GM20000 (cell line): ENCODE results near the gene FHAD1.

ENCODE experiments used
- DNase-seq: peaks from one replicate; pipeline ENCODE4 v3.0.0; 2012; ENCODE audit warnings: low spot score
- TF ChIP-seq, protein P1 (sequence below): IDR thresholded peaks from 2 replicates; pipeline ENCODE4 v1.5.1; 2012; ENCODE audit warnings: mild to moderate bottlenecking, control low read depth; ENCODE audit errors: extremely low read depth, missing control alignments

FHAD1 gene

DNA sequence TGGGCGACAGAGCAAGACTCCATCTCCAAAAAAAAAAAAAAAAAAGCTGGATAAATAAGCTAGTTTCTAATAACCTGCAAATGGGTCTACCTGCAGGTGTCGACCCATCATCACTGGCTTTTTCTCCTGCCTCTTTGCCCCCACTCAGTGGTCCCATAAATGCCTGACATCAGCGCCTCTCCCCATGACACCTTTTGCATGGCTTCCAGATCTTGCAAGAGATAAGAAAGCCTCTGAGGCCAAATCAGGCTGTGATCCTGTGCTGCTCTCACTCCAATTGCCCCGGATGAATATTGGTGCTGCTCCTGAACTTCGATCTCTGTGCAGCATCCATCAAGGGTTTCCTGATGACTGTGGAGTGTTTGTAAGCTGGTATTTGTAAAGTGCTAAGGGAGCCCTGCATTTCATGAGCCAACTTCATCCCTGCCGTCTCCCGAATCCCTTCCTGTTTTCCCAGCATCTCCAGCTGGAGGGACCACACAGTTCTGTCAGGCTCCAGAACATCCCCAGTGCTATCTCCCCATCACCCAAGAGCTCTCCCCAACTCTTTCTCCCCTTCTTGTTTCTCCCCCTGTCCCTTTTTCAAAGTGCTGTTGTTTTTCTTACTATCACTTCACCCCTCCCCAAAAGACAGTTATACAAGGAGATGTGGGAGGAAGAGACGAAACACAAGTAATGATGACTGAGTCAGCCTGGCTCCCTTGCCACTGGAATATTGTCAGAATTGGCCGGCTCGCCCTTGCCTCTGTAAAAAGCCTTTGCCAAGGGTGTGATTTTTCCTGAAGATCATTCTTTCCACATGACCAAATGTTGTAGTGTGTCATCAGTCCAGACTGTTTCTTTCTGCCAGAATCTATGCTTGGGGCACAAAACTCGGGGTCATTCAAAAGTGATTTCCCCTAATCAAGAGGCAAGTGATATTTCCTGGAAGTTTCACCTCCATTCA lies 159.9 kb downstream of the FHAD1 start:
- TF ChIP-seq, protein P1, sequence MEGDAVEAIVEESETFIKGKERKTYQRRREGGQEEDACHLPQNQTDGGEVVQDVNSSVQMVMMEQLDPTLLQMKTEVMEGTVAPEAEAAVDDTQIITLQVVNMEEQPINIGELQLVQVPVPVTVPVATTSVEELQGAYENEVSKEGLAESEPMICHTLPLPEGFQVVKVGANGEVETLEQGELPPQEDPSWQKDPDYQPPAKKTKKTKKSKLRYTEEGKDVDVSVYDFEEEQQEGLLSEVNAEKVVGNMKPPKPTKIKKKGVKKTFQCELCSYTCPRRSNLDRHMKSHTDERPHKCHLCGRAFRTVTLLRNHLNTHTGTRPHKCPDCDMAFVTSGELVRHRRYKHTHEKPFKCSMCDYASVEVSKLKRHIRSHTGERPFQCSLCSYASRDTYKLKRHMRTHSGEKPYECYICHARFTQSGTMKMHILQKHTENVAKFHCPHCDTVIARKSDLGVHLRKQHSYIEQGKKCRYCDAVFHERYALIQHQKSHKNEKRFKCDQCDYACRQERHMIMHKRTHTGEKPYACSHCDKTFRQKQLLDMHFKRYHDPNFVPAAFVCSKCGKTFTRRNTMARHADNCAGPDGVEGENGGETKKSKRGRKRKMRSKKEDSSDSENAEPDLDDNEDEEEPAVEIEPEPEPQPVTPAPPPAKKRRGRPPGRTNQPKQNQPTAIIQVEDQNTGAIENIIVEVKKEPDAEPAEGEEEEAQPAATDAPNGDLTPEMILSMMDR = no peak
- no peak for DNase-seq

DNA sequence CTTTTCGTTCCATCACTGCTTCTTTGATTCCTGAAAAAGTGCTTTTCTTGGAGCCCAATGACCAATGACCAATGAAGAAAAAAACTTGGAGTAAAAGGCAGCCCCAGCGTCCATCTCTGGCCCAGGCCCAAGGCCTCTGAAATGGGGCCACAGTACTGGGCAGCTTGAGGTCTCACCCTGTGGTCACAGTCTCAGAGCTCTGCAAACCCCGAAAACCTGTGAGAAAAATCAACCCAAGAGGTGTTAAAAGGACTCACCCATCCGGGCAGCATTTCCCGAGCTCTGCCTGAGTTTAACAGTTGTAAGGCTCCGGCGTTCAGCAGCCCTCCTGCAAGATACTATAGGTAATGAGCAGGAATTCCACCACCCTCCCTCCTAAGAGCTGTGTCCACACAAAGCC lies 160.6 kb downstream of the FHAD1 start:
- TF ChIP-seq, protein P1 = no peak

DNA sequence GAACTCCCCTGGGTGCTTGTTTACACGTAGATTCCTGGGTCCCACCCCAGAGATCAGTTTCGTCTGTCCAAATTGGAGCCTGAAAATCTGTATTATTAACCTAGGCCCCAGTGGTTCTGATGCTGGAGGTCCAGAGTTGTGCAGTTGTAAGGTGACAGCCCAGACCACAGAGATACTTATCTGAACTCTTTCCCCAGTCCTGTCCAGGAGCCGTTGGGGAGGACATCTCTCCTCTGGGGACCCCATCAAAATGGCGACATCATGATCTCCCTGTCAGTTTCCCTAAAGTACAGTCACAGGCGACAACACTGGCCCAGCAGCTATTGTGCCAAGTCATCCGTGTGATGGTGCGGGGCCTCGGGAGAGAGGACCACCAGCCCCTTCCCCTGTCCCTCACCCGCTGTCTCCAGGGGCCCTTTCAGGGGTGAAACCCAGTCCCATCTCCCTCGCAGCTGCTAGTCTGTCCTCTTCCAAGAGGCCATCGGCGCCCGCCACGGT lies 161.9 kb downstream of the FHAD1 start:
- TF ChIP-seq, protein P1 = no peak
- DNase-seq = no peak

More for the DNA sequence above, 160.6 kb downstream of the FHAD1 start:
- no peak for DNase-seq

DNA sequence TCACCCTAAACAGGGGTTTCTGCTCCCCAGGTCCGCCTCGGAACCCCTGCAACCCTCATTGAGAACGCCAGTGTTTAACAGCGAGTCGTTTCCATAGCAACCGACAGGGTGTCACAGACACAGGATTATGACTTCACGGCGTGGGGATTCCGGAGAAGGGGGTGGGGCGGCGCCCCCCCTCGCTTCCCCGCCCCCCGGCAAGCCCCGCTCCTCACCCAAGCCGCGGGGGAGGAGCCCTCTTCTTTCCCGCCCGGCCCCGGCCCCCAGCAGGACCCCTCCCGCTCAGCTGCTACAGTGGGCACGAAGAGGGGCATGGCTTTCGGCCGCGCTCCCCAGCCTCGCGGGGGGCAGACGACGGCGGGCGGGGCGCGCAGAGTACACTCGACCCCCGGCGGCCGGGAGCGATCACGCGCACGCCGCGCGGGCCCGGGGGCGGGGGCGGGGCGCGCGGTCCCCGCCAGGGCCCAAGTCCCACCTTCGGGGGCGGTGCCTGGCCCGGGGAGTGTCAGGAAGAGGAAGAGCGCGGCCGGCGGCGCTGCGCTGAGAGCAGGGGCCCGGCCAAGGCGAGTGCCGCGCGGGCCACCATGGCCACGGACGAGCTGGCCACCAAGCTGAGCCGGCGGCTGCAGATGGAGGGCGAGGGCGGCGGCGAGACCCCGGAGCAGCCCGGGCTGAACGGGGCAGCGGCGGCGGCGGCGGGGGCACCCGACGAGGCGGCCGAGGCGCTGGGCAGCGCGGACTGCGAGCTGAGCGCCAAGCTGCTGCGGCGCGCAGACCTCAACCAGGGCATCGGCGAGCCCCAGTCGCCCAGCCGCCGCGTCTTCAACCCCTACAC lies 162.6 kb downstream of the FHAD1 start, which contains the start of gene EFHD2:
Gene EFHD2, plus strand, starts transcription at position 501 of the 835 bp plus-strand sequence. Its CDS starts 84 bp downstream, at position 585.
- peak; percentile 97 for DNase-seq
- TF ChIP-seq, protein P1 = no peak

DNA sequence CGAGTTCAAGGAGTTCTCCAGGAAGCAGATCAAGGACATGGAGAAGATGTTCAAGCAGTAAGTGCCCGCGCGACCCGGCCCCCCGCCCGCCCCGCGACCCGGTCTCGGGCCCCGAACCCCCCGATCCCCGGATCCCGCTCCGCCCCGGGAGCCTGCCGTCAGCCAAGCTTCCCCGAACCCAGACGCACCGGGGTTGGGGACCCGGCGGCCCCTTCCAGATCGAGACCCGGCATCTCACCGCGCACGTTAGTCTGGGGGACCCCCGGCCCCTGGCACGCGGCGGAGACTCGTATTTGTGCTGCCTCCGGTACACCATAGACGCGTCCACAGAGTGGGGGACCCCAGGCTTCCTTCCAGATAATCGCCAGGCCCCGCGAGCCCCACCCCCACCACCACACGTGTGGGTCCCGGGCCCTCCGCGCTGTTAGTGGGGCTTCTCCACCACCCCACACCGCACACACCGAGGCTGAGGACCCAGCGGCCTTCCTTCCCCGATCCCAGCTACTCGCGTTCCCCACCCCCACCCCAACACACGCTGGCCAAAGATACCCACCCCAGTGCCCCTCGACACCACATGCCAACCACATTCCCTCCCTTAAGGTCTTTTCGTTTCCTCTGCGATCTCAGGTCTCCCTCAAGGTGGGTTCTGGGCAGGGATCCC lies 163.3 kb downstream of the FHAD1 start:
- DNase-seq = no peak

DNA sequence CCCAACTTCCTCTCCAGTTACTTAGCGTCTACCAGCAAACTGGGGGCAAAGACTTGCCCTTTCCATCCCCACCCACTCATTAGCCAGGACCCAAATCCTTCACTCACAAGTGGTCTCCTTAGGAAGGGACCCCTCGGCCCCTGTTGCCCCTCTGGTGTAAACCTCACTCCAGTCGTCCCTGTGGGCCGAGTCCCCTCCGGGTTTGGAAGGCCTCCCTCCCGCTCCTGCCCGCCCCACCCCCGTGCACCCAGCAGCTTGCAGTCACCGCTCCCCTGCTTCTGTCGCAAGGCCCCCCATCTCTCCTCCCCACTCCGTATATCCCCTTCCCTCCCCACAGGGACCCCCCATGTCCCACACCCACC lies 163.8 kb downstream of the FHAD1 start:
- no peak for DNase-seq
- TF ChIP-seq, protein P1 = no peak

More for the DNA sequence above, 163.3 kb downstream of the FHAD1 start:
- TF ChIP-seq, protein P1 = no peak
